ENCODE results near the gene LCMT1. TPM values are rescaled to one million over a fixed set of nuclear protein-coding genes. Genes with fewer than 3 reads are reported as not detected.

Gene LCMT1
- total RNA-seq, 1 experiment from 2014 or later, result 31.0 TPM

DNA sequence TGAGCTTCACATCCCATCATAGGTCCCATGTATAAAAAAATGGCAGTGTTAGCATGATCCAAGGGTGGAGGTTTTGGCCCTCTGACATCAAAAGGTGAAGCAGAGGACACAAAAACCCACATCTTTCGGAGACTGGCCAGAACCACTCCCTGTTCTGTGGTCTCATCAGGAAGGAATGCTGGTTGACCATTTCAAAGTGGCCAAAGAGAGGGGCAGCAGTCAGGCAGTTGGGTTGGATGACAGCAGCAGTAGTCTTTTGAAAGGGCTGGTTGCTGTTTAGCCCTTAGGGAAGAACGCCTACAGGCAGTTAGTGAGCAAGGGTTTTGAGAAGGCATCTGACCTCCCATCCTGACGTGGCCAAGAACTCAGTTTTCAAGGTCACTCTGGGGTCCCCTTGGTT is 40.5 kb downstream of the LCMT1 start:
- Histone ChIP-seq H3K9me2 (replicated peaks; ENCODE audit: low read length) (no peaks in the 10 kb centered on the region), H3K4me1 (ENCODE audit: insufficient read depth, low read length) (peaks cover 17% of the 10 kb centered on the region), H3K9ac (ENCODE audit: low read length) (no peak overlapping the region), H3K27me3 (ENCODE audit: low read length) (no peaks in the 10 kb centered on the region), H4K20me1 (ENCODE audit: low read length) (no peaks in the 10 kb centered on the region), H3K36me3 (ENCODE audit: low read depth, low read length) (no peaks in the 10 kb centered on the region), H3K79me2 (ENCODE audit: low read length) (no peaks in the 10 kb centered on the region), H3K9me3 (ENCODE audit: low read length) (no peaks in the 10 kb centered on the region), H2AFZ (ENCODE audit: low read length) (no peak overlapping the region), H3F3A (ENCODE audit: low read length, unreplicated experiment) (no peaks in the 10 kb centered on the region), H3K27ac (ENCODE audit: low read length) (peak overlapping the region; percentile 31), H3K4me2 (ENCODE audit: low read length) (no peak overlapping the region), H3K4me3 (ENCODE audit: low read length) (no peak overlapping the region)
- ChIA-PET POLR2A (ENCODE audit: unreplicated experiment) (no interaction called here), CTCF (no interaction called here)
- TF ChIP-seq EZH2phosphoT487 (IDR thresholded peaks at IDR 0.05; ENCODE audit: borderline replicate concordance, low read length), result no peak
- no peak for TF ChIP-seq EZH2 (IDR thresholded peaks at IDR 0.05; ENCODE audit: low read length, unreplicated experiment)
- TF ChIP-seq, protein P1, sequence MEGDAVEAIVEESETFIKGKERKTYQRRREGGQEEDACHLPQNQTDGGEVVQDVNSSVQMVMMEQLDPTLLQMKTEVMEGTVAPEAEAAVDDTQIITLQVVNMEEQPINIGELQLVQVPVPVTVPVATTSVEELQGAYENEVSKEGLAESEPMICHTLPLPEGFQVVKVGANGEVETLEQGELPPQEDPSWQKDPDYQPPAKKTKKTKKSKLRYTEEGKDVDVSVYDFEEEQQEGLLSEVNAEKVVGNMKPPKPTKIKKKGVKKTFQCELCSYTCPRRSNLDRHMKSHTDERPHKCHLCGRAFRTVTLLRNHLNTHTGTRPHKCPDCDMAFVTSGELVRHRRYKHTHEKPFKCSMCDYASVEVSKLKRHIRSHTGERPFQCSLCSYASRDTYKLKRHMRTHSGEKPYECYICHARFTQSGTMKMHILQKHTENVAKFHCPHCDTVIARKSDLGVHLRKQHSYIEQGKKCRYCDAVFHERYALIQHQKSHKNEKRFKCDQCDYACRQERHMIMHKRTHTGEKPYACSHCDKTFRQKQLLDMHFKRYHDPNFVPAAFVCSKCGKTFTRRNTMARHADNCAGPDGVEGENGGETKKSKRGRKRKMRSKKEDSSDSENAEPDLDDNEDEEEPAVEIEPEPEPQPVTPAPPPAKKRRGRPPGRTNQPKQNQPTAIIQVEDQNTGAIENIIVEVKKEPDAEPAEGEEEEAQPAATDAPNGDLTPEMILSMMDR (conservative IDR thresholded peaks at IDR 0.05; ENCODE audit: low read depth, low read length), result no peak
- peak; percentile 64 for DNase-seq
- ATAC-seq, result peak; percentile 76
- BruUV-seq (replicated peaks), result no TSS peak
- intact Hi-C loops (cut with micrococcal nuclease), result no loop called here

DNA sequence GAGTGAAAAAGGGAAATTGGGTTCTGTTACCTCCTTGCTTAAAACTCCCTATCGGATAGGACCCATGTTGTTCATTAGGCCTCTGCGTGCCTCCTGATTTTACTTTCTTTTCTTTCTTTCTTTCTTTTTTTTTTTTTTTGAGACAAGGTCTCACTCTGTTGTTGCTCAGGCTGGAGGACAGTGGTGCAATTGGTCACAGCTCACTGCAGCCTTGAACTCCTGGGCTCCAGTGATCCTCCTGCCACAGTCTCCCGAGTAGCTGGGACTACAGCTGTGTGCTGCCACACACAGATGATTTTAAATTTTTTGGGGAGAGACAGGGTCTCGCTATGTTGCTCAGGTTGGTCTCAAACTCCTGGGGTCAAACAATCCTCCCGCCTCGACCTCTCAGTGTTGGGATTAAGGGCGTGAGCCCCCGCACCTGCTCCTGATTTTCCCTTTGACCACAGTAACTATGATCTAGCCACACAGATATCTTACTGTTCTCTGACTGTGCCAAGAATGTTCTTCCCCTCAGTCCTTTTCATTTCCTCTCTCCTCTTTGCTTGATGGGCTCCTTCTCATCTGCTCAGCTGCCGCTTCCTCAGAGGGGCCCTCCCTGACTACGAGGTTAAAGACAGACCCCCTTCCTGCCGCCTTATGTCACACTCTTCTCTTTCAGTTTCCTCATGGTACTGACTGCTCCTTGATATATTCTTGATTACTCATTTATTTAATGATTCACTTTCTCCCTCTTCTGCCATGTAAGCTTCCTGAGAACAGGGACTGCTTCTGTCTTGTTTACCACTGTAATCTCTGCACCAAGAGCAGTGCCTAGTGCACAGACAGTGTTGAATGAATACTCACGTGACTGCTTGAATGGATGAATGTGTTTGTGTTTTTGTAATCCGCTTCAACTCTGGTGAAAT is 44.3 kb downstream of the LCMT1 start:
- no peak for TF ChIP-seq EZH2 (IDR thresholded peaks at IDR 0.05; ENCODE audit: low read length, unreplicated experiment)
- no peak for TF ChIP-seq EZH2phosphoT487 (IDR thresholded peaks at IDR 0.05; ENCODE audit: borderline replicate concordance, low read length)
- TF ChIP-seq, protein P1 (conservative IDR thresholded peaks at IDR 0.05; ENCODE audit: low read depth, low read length), result no peak
- POLR2A ChIA-PET (ENCODE audit: unreplicated experiment), result no interaction called here
- intact Hi-C loops (cut with micrococcal nuclease), result no loop called here
- Histone ChIP-seq H3K4me2 (ENCODE audit: low read length) (no peak overlapping the region), H3K4me1 (ENCODE audit: insufficient read depth, low read length) (peaks cover 17% of the 10 kb centered on the region), H2AFZ (ENCODE audit: low read length) (no peak overlapping the region), H4K20me1 (ENCODE audit: low read length) (no peaks in the 10 kb centered on the region), H3K79me2 (ENCODE audit: low read length) (no peaks in the 10 kb centered on the region), H3K4me3 (ENCODE audit: low read length) (no peak overlapping the region), H3K36me3 (ENCODE audit: low read depth, low read length) (peaks cover 4% of the 10 kb centered on the region; the same call in 1 of the 2 replicates), H3K9ac (ENCODE audit: low read length) (no peak overlapping the region), H3K9me2 (replicated peaks; ENCODE audit: low read length) (no peaks in the 10 kb centered on the region), H3F3A (ENCODE audit: low read length, unreplicated experiment) (no peaks in the 10 kb centered on the region), H3K27me3 (ENCODE audit: low read length) (no peaks in the 10 kb centered on the region), H3K9me3 (ENCODE audit: low read length) (no peaks in the 10 kb centered on the region), H3K27ac (ENCODE audit: low read length) (no peak overlapping the region)
- CTCF ChIA-PET, result interaction anchor here (0.7 kb wide), 1 partner anchor 70 kb away, joined by 3 read pairs; no protein-coding TSS in a partner anchor
- DNase-seq (no peak), ATAC-seq (no peak; the same call in 1 of the 2 replicates)
- no TSS peak for BruUV-seq (replicated peaks)
